Keratinocyte (primary cell): Measurements from ENCODE around the gene PDE9A. TPM values are rescaled to one million over a fixed set of nuclear protein-coding genes. Genes with fewer than 3 reads are reported as not detected.

Experiments used
- DNase-seq: peaks from one replicate; pipeline ENCODE4 v3.0.0-alpha.2; 2011; ENCODE audit warnings: low read depth, missing footprints, low spot score
- FAIRE-seq: peaks from 2 replicates; lab custom pipeline; 2011; peaks lifted over from hg19 to GRCh38; lab: Jason Lieb, UNC
- H2AFZ ChIP-seq: 2 replicates; pipeline ENCODE4 v1.6.0; 2012; ENCODE audit warnings: low read length, control low read depth, inconsistent platforms; ENCODE audit not compliant: control insufficient read depth
- H3K27ac ChIP-seq: 2 replicates; pipeline ENCODE4 v1.5.1; 2011; ENCODE audit warnings: low read length; ENCODE audit not compliant: control insufficient read depth, insufficient read depth
- H3K27me3 ChIP-seq: 3 replicates; pipeline ENCODE4 v1.6.0; 2011; ENCODE audit warnings: low read length; ENCODE audit not compliant: control insufficient read depth, insufficient read depth; ENCODE audit errors: extremely low read depth
- H3K36me3 ChIP-seq, 2 experiments: 2 replicates in 1 of 2; 3 replicates in 1 of 2; pipeline ENCODE4 v1.5.1; 2011; ENCODE audit warnings: low read length in 2 of 2, mild to moderate bottlenecking in 1 of 2; ENCODE audit not compliant: control insufficient read depth in 2 of 2, insufficient read depth in 2 of 2; ENCODE audit errors: extremely low read depth in 1 of 2
- H3K4me1 ChIP-seq: 3 replicates; pipeline ENCODE4 v1.5.1; 2011; ENCODE audit warnings: low read length; ENCODE audit not compliant: control insufficient read depth, insufficient read depth; ENCODE audit errors: extremely low read depth
- H3K4me2 ChIP-seq: 3 replicates; pipeline ENCODE4 v1.6.0; 2011; ENCODE audit warnings: low read depth, low read length; ENCODE audit not compliant: control insufficient read depth, insufficient read depth; ENCODE audit errors: extremely low read depth
- H3K4me3 ChIP-seq, 3 experiments: fragments of 200-600 bp in 1 of 3; sonication (generic) in 1 of 3; 2 replicates in 2 of 3; 3 replicates in 1 of 3; pipeline ENCODE4 v1.5.1; 2011 to 2016; ENCODE audit warnings: low read length in 3 of 3, mild to moderate bottlenecking in 3 of 3, control low read depth in 2 of 3, inconsistent platforms in 1 of 3, low read depth in 1 of 3, mixed read lengths in 1 of 3, mixed run types in 1 of 3, moderate library complexity in 1 of 3; ENCODE audit not compliant: control insufficient read depth in 2 of 3, insufficient read depth in 2 of 3; ENCODE audit errors: extremely low read depth in 1 of 3
- H3K79me2 ChIP-seq: 2 replicates; pipeline ENCODE4 v1.6.0; 2012; ENCODE audit warnings: low read length; ENCODE audit not compliant: control insufficient read depth, insufficient read depth
- H3K9ac ChIP-seq: 3 replicates; pipeline ENCODE4 v1.6.0; 2011; ENCODE audit warnings: low read length; ENCODE audit not compliant: control insufficient read depth, insufficient read depth; ENCODE audit errors: extremely low read depth
- H3K9me1 ChIP-seq: 3 replicates; pipeline ENCODE4 v1.6.0; 2011; ENCODE audit warnings: low read length; ENCODE audit not compliant: control insufficient read depth, insufficient read depth; ENCODE audit errors: extremely low read depth
- H3K9me3 ChIP-seq: 2 replicates; pipeline ENCODE4 v1.5.1; 2012; ENCODE audit warnings: low read depth, low read length; ENCODE audit not compliant: control insufficient read depth
- H4K20me1 ChIP-seq: 3 replicates; pipeline ENCODE4 v1.6.0; 2011; ENCODE audit warnings: low read length; ENCODE audit not compliant: control insufficient read depth, insufficient read depth; ENCODE audit errors: extremely low read depth
- CTCF ChIP-seq, 3 experiments: IDR thresholded peaks in 1 of 3; conservative IDR thresholded peaks in 1 of 3; optimal IDR thresholded peaks in 1 of 3; 2 replicates in 2 of 3; 3 replicates in 1 of 3; pipeline versions ENCODE3 to v1.5.1; 2011; ENCODE audit warnings: low read length in 3 of 3, mild to moderate bottlenecking in 3 of 3, moderate library complexity in 2 of 3, control low read depth in 1 of 3, inconsistent platforms in 1 of 3; ENCODE audit not compliant: insufficient read depth in 2 of 3; ENCODE audit errors: extremely low read depth in 1 of 3
- EZH2 ChIP-seq: IDR thresholded peaks from one replicate; pipeline ENCODE4 v1.6.1; 2012; ENCODE audit warnings: inconsistent platforms, mild to moderate bottlenecking, low read length, moderate library complexity
- dilution Hi-C: fragments of 300-500 bp; cut with MboI; formaldehyde crosslinking; loops from one replicate; pipeline ENCODE4 v1.7.0; 2020; ENCODE audit warnings: low sequenced_read_pairs; ENCODE audit not compliant: extremely low pct_ligation_motif_present
- polyA plus RNA-seq, 5 experiments: library from polyadenylated mRNA; depleted of rRNA in 3 of 5; stranded (reverse) in 3 of 5; stranded (forward) in 1 of 5; unstranded in 1 of 5; fragments of >200 nt; gene quantifications; 1 replicate in 1 of 5; 2 replicates in 3 of 5; 3 replicates in 1 of 5; pipeline versions ENCODE4 v1.2.1 to v1.2.3, GENCODE V29; 2011 to 2012; ENCODE audit warnings: missing spikeins in 2 of 5, low read depth in 1 of 5, low replicate concordance in 1 of 5

Gene PDE9A
- polyA plus RNA-seq, 1 donor (not counting 4 experiments of a cell fraction or from before 2014, with no cell fraction given) = 0.13 TPM

DNA sequence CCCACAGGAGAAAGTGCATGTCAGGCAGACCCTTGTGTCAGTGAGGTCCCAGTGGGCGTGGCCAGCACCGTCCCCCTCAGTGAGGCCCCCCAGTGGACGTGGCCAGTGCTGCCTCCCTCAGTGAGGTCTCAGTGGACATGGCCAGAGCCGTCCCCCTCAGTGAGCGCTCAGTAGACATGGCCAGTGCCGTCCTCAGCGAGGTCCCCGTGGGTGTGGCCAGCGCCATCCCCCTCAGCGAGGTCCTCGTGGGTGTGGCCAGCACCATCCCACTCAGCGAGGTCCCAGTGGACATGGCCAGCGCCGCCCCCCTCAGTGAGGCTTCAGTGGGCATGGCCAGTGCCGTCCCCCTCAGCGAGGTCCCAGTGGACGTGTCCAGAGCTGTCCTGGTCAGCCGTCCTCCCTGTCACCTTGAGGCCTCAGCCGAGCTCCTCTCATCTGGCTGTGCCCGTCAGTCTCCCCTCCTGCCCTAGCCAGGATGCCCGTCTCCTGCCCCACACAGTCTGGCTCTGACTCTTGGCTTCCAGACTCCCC lies 35.5 kb downstream of the PDE9A start:
- H3K9me1 ChIP-seq = no peaks in the 10 kb centered on the region
- no peaks in the 10 kb centered on the region for H3K79me2 ChIP-seq
- DNase-seq = no peak
- no peak overlapping the region for H3K9ac ChIP-seq
- TF ChIP-seq CTCF (optimal IDR thresholded peaks at IDR 0.05 in 1 of 3, IDR thresholded peaks at IDR 0.05 in 1 of 3, conservative IDR thresholded peaks at IDR 0.05 in 1 of 3; ENCODE audit: extremely low read depth in 1 of 3, insufficient read depth in 2 of 3, low read length in 3 of 3) (no peak), EZH2 (no peak)
- FAIRE-seq = no peak
- H3K27me3 ChIP-seq = no peaks in the 10 kb centered on the region
- peaks cover 5% of the 10 kb centered on the region for H3K9me3 ChIP-seq
- no peak overlapping the region for H3K4me2 ChIP-seq
- H2AFZ ChIP-seq = no peak overlapping the region
- dilution Hi-C loops = no loop called here
- H4K20me1 ChIP-seq = no peaks in the 10 kb centered on the region
- no peaks in the 10 kb centered on the region for H3K4me1 ChIP-seq
- H3K36me3 ChIP-seq = no peaks in the 10 kb centered on the region
- H3K4me3 ChIP-seq = no peak overlapping the region
- H3K27ac ChIP-seq = no peak overlapping the region

DNA sequence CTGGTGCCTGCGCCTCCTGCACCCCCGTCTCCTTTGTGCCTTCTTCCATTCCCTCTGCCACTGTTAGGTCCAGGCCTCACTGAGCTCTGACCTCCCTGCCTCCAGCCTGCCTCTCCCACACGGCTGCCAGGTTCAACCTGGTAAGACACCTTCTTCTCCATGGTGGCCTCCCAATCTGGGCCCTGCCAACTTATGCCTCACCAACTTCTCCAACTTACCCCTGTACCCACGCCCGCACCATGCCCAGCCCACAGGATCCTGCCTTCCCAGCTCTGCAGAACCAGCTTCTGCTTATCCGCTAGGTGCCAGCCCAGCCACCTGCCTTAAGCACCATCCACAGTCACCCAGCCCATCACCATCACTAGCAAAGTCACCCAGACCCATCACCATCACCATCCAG lies 37.2 kb downstream of the PDE9A start:
- no peaks in the 10 kb centered on the region for H3K4me1 ChIP-seq
- FAIRE-seq = no peak

More for the DNA sequence above, 37.2 kb downstream of the PDE9A start:
- Histone ChIP-seq H4K20me1 (no peaks in the 10 kb centered on the region), H3K4me3 (no peak overlapping the region), H3K27me3 (no peaks in the 10 kb centered on the region), H3K4me2 (no peak overlapping the region), H3K9me1 (no peaks in the 10 kb centered on the region), H2AFZ (no peak overlapping the region), H3K79me2 (no peaks in the 10 kb centered on the region), H3K27ac (no peak overlapping the region), H3K36me3 (no peaks in the 10 kb centered on the region), H3K9me3 (peaks cover 5% of the 10 kb centered on the region), H3K9ac (no peak overlapping the region)
- TF ChIP-seq EZH2 (no peak), CTCF (optimal IDR thresholded peaks at IDR 0.05 in 1 of 3, IDR thresholded peaks at IDR 0.05 in 1 of 3, conservative IDR thresholded peaks at IDR 0.05 in 1 of 3; ENCODE audit: extremely low read depth in 1 of 3, insufficient read depth in 2 of 3, low read length in 3 of 3) (no peak)
- dilution Hi-C loops = no loop called here
- DNase-seq = no peak
